Cortex of kidney (tissue), 1 donor: ENCODE results near the gene ZSWIM3.
A peak's percentile ranks its signal among the peaks of the same experiment; 100 is the strongest.

Experiments
- DNase-seq: peaks from one replicate; lab custom pipeline; 2025; lab: John Stamatoyannopoulos, UW

The ZSWIM3 gene

GRCh38 chr20:45833030-45833882, 24.2 kb upstream of the ZSWIM3 start, which contains the start of gene SNX21:
SNX21 (plus strand) TSS chr20:45833799; CDS start chr20:45833920, 121 bp downstream.
- peak; percentile 22 for DNase-seq

- no peak for DNase-seq
Observed at GRCh38 chr20:45833883-45834796, 23.3 kb upstream of the ZSWIM3 start.

GRCh38 chr20:45834797-45835161, 22.6 kb upstream of the ZSWIM3 start:
- DNase-seq, result no peak

GRCh38 chr20:45835329-45835765, 22.1 kb upstream of the ZSWIM3 start:
- no peak for DNase-seq

GRCh38 chr20:45835825-45836224, 21.6 kb upstream of the ZSWIM3 start:
- no peak for DNase-seq

DNA sequence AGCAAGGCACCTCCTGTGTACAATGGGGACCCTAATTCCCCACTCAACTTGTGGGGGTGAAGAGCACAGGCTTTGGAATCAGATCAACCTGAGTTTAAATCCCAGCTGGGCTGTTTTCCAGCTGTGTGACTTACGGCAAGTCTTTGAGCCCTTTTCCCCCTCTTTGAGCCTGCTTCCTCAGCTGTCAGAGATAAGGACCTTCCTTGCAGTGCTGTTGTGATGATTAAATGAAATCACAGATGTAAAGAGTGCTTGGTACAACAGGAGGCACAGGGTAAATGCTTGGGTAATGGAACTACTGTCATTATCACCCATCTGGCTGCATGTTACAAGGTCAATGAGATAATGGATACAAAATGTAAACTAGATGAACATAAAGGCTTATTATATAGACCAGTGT, 20.6 kb upstream of the ZSWIM3 start:
- DNase-seq, result no peak

DNA sequence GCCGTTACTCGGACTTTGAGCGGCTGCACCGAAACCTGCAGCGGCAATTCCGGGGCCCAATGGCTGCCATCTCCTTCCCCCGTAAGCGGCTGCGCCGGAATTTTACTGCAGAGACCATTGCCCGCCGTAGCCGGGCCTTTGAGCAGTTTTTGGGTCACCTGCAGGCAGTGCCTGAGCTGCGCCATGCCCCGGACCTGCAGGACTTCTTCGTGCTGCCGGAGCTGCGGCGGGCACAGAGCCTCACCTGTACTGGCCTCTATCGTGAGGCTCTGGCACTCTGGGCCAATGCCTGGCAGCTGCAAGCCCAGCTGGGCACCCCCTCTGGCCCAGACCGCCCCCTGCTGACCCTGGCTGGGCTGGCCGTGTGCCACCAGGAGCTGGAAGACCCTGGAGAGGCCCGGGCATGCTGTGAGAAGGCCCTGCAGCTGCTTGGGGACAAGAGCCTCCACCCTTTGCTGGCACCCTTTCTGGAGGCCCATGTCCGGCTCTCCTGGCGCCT, 16.7 kb upstream of the ZSWIM3 start:
- no peak for DNase-seq

DNA sequence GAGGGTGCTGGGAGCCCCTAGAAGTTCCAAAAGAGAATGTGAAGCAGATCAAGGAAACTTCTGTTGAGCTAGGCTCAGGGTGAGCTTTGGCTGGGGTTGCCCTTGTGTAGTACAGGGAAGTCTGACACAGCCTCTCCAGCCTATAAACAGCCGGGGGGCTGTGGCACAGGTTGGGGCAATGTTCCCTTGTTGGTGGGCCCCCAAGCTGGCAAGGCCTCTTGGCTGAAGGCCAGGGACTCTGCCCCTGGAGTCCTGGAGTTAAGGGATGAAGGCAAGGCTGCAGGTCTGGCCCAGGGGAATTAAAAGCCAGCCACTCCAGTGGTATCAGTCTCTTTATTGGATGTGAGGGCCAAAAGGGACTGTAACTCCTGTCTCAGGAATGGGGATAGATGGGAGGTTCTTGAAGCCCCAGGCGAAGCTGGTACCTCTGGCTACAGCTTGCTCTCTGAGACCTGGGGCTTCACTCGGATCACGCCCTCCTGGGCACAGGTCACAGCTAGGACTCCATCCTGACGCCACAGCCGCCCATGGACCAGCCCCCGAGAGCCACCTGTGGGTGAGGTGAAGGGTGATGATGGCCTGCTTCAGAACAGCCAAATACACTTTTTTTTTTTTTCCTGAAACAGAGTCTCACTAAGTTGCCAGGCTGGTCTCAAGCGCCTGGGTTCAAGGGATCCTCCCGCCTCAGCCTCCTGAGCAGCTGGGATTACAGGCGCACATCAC, 15.8 kb upstream of the ZSWIM3 start:
- DNase-seq, result no peak

DNA sequence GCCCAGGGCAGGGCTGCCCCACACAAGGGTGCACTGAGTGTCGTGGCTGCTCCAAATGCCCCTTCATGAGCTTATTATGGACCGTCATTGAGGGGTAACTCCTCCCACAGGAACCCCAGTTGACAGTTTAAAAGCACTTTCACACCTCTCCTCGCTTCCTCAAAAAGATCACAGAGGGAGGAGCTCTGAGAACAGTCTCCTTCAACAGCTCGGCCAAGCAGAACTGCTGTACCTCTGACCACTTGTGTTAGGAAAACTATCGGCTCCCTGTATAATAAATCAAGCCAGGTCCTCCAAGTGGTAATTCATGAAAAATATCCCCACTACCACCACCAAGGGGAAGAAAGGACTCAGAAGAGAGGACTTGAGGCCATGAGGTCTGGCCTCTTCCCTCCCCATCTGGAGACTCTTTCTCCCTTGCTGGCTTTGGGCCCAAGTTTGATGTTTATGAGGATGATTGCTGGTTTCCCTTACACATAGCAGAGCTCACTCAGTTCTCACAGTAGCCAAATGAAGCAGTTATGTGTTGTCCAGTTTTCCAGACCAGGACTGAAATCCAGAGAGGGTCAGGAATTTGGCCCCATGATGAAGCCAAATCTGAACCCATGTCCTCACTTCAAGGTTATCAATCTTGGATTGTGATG, 15.1 kb upstream of the ZSWIM3 start:
- DNase-seq, result no peak

- no peak for DNase-seq
Observed at GRCh38 chr20:45843506-45843905, 13.9 kb upstream of the ZSWIM3 start.

- DNase-seq, result no peak
Observed at GRCh38 chr20:45845452-45845851, 12.0 kb upstream of the ZSWIM3 start.

DNA sequence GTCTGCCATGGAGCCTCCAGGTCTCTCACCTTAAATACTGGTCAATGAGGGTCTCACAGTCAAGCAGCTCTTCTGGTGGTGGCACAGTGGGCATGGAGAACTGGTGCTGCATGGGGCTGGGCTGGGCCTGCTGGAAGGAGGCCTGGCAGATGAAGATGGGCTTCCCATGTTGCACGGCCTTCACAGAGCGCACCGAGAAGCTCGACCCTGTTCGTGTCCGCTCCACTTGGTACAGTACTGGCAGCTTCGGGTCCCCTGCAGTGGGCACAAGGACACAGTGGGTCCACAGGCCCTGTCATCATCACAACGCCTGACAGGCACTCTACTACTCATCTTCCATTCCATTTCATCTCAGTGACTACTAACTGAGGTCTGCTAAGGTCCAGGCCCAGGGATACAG, 9.0 kb upstream of the ZSWIM3 start:
- DNase-seq, result no peak

DNA sequence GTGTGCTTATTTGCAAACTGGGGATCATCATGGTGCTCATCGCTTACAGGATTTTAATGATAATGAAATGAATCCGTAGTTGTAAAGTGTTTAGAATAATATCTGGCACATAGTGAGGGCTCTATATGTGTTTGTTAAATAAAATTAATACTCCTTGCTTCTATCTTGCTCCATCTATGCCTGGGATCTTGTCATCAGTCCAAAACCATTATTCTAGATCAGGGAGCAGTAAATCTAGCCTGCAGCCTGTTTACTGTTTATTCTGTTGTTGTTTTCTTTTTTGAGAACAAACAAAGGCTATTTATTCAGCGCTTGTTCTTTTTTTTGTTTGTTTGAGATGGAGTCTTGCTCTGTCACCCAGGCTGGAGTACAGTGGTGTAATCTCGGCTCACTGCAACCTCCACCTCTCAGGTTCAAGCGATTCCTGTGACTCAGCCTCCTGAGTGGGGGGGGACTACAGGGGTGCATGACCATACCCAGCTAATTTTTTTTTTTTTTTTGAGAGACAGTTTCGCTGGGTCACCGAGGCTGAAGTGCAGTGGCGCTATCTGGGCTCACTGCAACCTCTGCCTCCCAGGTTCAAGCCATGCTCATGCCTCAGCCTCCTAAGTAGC, 8.3 kb upstream of the ZSWIM3 start:
- no peak for DNase-seq

- no peak for DNase-seq
Observed at GRCh38 chr20:45850238-45850637, 7.2 kb upstream of the ZSWIM3 start.

DNA sequence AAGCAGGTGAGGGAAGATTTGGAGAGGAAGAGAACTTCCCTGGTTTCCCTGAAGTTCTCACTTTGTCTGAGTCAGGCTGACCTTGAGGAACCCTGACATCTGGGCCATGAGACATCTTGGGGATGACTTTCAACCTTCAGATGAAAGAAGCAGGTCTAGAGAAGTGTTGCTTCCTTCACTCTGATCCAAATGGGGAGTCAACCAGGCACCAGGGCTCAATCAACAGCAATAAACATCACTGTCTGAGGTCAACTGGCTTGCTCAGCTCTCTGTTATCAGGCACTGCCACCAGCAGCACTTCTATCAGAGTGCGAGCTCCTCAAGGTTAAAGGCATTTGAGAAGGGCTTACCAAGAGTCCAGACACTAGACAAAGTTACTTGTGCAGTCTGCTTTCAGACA, 6.5 kb upstream of the ZSWIM3 start:
- DNase-seq, result no peak

DNA sequence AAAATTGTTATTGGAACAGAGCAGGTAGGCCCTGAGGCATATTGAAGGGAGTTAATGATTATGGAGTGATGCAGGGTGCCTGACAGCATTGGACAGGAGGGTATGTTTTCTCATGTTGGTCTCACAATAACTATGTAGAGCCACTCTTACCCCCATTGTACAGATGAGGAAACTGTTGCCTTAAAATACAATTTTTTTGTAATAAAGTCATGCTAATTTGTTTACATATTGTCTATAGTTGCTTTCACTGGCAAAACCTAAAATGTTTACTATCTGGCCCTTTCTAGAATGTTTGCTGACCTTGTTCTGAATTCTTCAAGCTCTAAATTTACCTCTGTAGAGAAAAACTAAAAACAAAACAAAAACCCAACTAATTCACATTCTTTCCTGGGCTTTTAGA, 5.9 kb upstream of the ZSWIM3 start:
- DNase-seq, result no peak

DNA sequence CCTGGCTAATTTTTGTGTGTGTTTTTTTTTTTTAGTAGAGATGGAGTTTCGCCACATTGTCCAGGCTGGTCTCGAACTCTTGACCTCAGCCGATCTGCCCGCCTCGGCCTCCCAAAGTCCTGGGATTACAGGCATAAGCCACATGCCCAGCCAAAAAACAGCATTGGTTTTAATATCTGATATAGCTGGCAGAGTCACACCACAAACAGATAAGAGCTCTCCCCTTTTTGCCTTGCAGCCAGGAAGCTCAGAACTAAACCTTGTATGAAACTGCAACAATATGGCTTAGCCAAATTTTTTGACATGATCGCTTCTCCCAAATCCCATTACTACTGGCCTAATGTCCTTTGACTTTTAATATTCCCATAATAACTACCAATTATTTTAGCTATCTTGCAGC, 5.1 kb upstream of the ZSWIM3 start:
- DNase-seq, result no peak

- no peak for DNase-seq
Observed at GRCh38 chr20:45853484-45853883, 3.9 kb upstream of the ZSWIM3 start.

- no peak for DNase-seq
Observed at GRCh38 chr20:45857882-45858216, 435 bp downstream of the ZSWIM3 start.

GRCh38 chr20:45859916-45860315, 2.5 kb downstream of the ZSWIM3 start:
- no peak for DNase-seq

- no peak for DNase-seq
Observed at GRCh38 chr20:45860560-45861220, 3.3 kb downstream of the ZSWIM3 start.
